ENCODE results near the gene KBTBD12.

The KBTBD12 gene

DNA sequence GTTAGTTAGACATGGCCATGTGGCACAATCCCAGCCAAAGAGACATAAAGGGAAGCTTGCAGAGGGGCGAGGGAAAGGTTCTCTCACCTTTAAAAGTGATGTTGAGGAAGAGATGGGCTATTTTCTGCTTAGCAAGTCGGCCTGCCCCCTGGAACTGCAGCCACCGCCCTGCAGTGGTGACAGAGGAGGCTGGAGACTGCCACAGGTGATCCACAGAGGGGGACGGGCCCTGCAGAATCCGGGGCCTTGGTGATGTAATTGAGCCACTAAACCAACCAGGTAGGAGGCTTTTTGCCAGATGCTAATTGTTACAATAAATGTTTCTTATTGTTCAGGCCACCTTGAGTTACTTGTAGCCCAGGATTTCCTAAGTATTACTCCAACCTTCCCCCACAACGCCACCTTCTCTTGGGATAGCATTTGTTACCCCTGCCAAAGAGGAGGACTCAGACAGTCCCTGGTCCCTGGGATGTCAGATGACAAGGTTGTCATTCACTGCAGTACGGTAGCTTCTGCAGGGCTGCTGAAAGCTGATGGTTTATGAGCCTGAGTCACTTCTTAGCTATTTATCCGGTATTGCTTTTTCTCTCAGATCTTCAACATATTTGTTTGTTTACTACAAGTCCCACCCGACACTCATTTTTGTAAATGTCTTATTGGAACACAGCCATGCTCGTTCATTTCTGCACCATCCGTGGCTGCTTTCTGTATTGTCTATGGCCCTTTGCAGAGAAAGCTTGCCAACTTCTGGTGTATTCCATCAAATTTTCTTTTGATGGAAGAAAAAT, 73.9 kb downstream of the KBTBD12 start:
- CTCF ChIA-PET: interaction anchor here (0.6 to 0.7 kb wide), 3 partner anchors 9 to 340 kb away, joined by 3 read pairs; no protein-coding TSS in a partner anchor

DNA sequence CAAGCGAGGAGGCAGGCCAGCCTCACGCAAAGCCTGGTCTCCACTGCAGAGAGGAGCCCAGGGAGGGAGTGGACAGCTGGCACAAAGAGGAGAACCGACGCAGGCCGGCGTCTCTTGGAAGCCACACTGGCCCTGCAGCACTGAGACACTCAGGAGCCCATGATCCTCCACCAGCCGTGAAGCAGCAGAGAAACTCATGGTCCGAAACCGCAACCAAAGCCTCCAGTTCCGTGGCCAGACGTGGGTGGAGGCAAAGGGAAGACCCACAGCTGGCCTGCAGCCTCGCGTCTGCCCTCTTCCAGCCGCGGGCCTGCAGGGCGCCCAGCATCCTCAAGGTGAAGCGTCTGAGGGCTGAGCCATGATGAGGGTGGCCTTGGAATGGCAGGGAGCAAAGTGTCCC, 75.0 kb downstream of the KBTBD12 start:
- H3K4me3 ChIP-seq (ENCODE audit: low read depth, low read length): no peak overlapping the region
- CTCF ChIA-PET: no interaction called here
- no peak for DNase-seq (ENCODE audit: low read depth, low spot score)
- POLR2A ChIA-PET: no interaction called here
- TF ChIP-seq CTCF (IDR thresholded peaks at IDR 0.05; ENCODE audit: insufficient read depth, low read length, missing control alignments): no peak

More for the DNA sequence above, 73.9 kb downstream of the KBTBD12 start:
- DNase-seq (ENCODE audit: low read depth, low spot score): no peak
- TF ChIP-seq CTCF (IDR thresholded peaks at IDR 0.05; ENCODE audit: insufficient read depth, low read length, missing control alignments): no peak
- H3K4me3 ChIP-seq (ENCODE audit: low read depth, low read length): no peak overlapping the region
- POLR2A ChIA-PET: no interaction called here

DNA sequence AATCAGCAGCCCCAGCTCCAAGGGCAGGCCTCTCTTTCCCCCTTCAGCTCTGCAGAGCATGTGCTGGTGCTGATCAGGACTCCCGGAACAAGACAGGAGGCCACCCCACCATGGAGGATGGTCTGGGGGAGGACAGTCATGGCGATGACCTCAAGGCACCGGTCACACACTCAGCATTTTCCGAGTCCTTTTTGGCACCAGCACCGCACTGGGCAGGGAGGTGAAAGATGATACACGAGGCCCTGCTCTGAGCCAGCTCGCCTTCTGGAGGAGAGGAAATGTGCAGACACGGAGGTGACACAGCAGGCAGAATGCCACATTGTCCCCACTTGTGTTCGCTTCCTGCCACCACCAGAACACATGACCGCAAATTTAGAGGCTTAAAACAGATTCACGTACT, 75.4 kb downstream of the KBTBD12 start:
- CTCF ChIA-PET: no interaction called here
- TF ChIP-seq CTCF (IDR thresholded peaks at IDR 0.05; ENCODE audit: insufficient read depth, low read length, missing control alignments): no peak
- DNase-seq (ENCODE audit: low read depth, low spot score): no peak

DNA sequence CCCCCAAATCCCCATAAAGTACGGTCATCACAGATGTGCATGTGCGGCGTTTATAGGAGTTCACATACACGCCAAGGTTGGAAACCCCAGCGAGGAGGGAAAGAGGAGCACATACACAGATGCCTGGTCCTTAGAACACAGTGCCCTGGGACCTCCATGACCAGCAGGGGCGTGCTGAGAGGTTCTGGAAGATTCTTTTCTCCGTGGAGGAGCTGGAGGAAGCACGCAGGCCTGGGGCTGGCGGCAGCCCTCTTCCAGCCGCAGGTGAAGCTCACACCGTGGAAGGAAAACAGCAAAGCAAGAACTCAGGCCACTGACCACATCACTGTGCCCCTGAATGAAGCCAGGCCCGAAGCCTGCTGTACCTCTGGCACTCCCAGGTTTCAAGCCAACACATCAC, 76.2 kb downstream of the KBTBD12 start:
- H3K4me3 ChIP-seq (ENCODE audit: low read depth, low read length): no peak overlapping the region
- ChIA-PET POLR2A (no interaction called here), CTCF (interaction anchor here (2.2 kb wide), 1 partner anchor 20 kb away, joined by 8 read pairs; no protein-coding TSS in a partner anchor)
- no peak for DNase-seq (ENCODE audit: low read depth, low spot score)
- no peak for TF ChIP-seq CTCF (IDR thresholded peaks at IDR 0.05; ENCODE audit: insufficient read depth, low read length, missing control alignments)

More for the DNA sequence above, 75.4 kb downstream of the KBTBD12 start:
- no peak overlapping the region for H3K4me3 ChIP-seq (ENCODE audit: low read depth, low read length)
- POLR2A ChIA-PET: no interaction called here

DNA sequence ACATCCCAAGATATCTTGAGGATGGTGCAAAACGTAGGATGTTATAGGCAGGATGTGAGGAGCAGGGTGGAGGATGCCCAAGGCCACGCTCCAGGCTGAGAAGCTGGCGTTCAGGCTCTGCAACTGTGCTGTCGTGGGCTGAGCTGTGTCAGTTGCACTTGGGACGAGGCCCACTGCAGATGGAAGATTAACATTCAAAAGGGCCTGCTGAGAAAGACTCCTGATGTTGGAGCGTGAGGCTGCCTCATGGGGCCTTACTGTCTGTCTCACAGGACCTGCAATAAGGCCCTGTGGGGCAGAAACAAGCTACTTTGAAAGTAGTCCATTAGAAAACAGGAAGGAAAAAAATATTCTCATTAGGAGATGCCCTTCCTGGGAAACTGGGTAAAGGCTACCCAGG, 76.6 kb downstream of the KBTBD12 start:
- DNase-seq (ENCODE audit: low read depth, low spot score): no peak
- POLR2A ChIA-PET: no interaction called here
- TF ChIP-seq CTCF (IDR thresholded peaks at IDR 0.05; ENCODE audit: insufficient read depth, low read length, missing control alignments): no peak
- no peak overlapping the region for H3K4me3 ChIP-seq (ENCODE audit: low read depth, low read length)
- CTCF ChIA-PET: interaction anchor here (0.6 to 2.2 kb wide), 2 partner anchors 21 to 127 kb away, joined by 3 to 8 read pairs; no protein-coding TSS in a partner anchor

- ChIA-PET POLR2A (no interaction called here), CTCF (interaction anchor here (0.6 to 2.2 kb wide), 2 partner anchors 21 to 127 kb away, joined by 3 to 8 read pairs; no protein-coding TSS in a partner anchor)
- no peak overlapping the region for H3K4me3 ChIP-seq (ENCODE audit: low read depth, low read length)
- TF ChIP-seq CTCF (IDR thresholded peaks at IDR 0.05; ENCODE audit: insufficient read depth, low read length, missing control alignments): no peak
- DNase-seq (ENCODE audit: low read depth, low spot score): no peak
Measured at GRCh38 chr3:127992127-127992526, 77.1 kb downstream of the KBTBD12 start.
